HG03520 (cell line): ENCODE results near the gene MAPRE3.

Source experiments
- ATAC-seq: cut with Tn5 transposase; IDR thresholded peaks from one replicate; pipeline ENCODE4 v1.9.1; 2021; ENCODE audit warnings: mild to moderate bottlenecking, moderate library complexity; ENCODE audit not compliant: unreplicated experiment

MAPRE3 gene

GRCh38 chr2:27038012-27038411, 67.6 kb downstream of the MAPRE3 start:
- no peak for ATAC-seq

- no peak for ATAC-seq
These were observed 68.3 kb downstream of the MAPRE3 start for GRCh38 chr2:27038631-27039339.

- no peak for ATAC-seq
These were observed 69.0 kb downstream of the MAPRE3 start for GRCh38 chr2:27039426-27039825.

- no peak for ATAC-seq
These were observed 69.4 kb downstream of the MAPRE3 start for GRCh38 chr2:27039871-27040270.

- no peak for ATAC-seq
These were observed 69.8 kb downstream of the MAPRE3 start for GRCh38 chr2:27040282-27040681.

- ATAC-seq, result no peak
These were observed 71.3 kb downstream of the MAPRE3 start for GRCh38 chr2:27041752-27042151.

GRCh38 chr2:27042159-27042661, 71.8 kb downstream of the MAPRE3 start:
- no peak for ATAC-seq

- no peak for ATAC-seq
These were observed 72.7 kb downstream of the MAPRE3 start for GRCh38 chr2:27042985-27043634.

GRCh38 chr2:27049422-27050280, 79.2 kb downstream of the MAPRE3 start:
- peak; percentile 14 for ATAC-seq

GRCh38 chr2:27050281-27050995, 80.0 kb downstream of the MAPRE3 start:
- peak; percentile 42 for ATAC-seq

GRCh38 chr2:27050996-27051901, 80.8 kb downstream of the MAPRE3 start, which contains the start of gene AGBL5:
AGBL5 (plus strand) TSS chr2:27051668; CDS start chr2:27052959, 1,291 bp downstream.
- ATAC-seq, result peak; percentile 55

- ATAC-seq, result no peak
These were observed 81.6 kb downstream of the MAPRE3 start for GRCh38 chr2:27051902-27052645.

GRCh38 chr2:27053321-27053720, 82.9 kb downstream of the MAPRE3 start:
- ATAC-seq, result no peak

GRCh38 chr2:27053776-27054175, 83.3 kb downstream of the MAPRE3 start:
- ATAC-seq, result no peak

GRCh38 chr2:27054721-27055120, 84.3 kb downstream of the MAPRE3 start:
- ATAC-seq, result no peak

- ATAC-seq, result no peak
These were observed 86.7 kb downstream of the MAPRE3 start for GRCh38 chr2:27057184-27057583.

- no peak for ATAC-seq
These were observed 87.8 kb downstream of the MAPRE3 start for GRCh38 chr2:27058210-27058609.

GRCh38 chr2:27059141-27059820, 88.8 kb downstream of the MAPRE3 start:
- ATAC-seq, result no peak
